ENCODE results near the gene ABL2.

Gene ABL2

GRCh38 chr1:179101566-179101965 lies 127.9 kb downstream of the ABL2 start:
- Histone ChIP-seq H3K27ac (ENCODE audit: insufficient read depth, low read depth, low read length, poor library complexity, severe bottlenecking) (no peak overlapping the region), H3K9me3 (ENCODE audit: control insufficient read depth, low read length) (no peaks in the 10 kb centered on the region), H3K36me3 (ENCODE audit: control insufficient read depth, insufficient read depth, low read length) (peaks cover 4% of the 10 kb centered on the region), H3K27me3 (ENCODE audit: control insufficient read depth, insufficient read depth, low read length, poor library complexity, severe bottlenecking) (no peaks in the 10 kb centered on the region), H3K4me1 (ENCODE audit: control insufficient read depth, insufficient read depth, low read length) (no peaks in the 10 kb centered on the region), H3K4me3 (ENCODE audit: insufficient read depth, low read depth, low read length) (no peak overlapping the region)
- 96 to 100% methylated on average over 4 of the region's 4 CpGs for WGBS, 2 experiments

- H3K4me1 ChIP-seq (ENCODE audit: control insufficient read depth, insufficient read depth, low read length): no peaks in the 10 kb centered on the region
- no peaks in the 10 kb centered on the region for H3K27me3 ChIP-seq (ENCODE audit: control insufficient read depth, insufficient read depth, low read length, poor library complexity, severe bottlenecking)
- no peak overlapping the region for H3K4me3 ChIP-seq (ENCODE audit: insufficient read depth, low read depth, low read length)
- H3K9me3 ChIP-seq (ENCODE audit: control insufficient read depth, low read length): no peaks in the 10 kb centered on the region
- H3K36me3 ChIP-seq (ENCODE audit: control insufficient read depth, insufficient read depth, low read length): peaks cover 7% of the 10 kb centered on the region
- H3K27ac ChIP-seq (ENCODE audit: insufficient read depth, low read depth, low read length, poor library complexity, severe bottlenecking): no peak overlapping the region
- WGBS, 2 experiments: 97 to 98% methylated on average over 4 of the region's 4 CpGs
Measured at GRCh38 chr1:179099891-179100290, 129.6 kb downstream of the ABL2 start.

- Histone ChIP-seq H3K9me3 (ENCODE audit: control insufficient read depth, low read length) (no peaks in the 10 kb centered on the region), H3K4me1 (ENCODE audit: control insufficient read depth, insufficient read depth, low read length) (no peaks in the 10 kb centered on the region), H3K4me3 (ENCODE audit: insufficient read depth, low read depth, low read length) (no peak overlapping the region), H3K27me3 (ENCODE audit: control insufficient read depth, insufficient read depth, low read length, poor library complexity, severe bottlenecking) (no peaks in the 10 kb centered on the region), H3K27ac (ENCODE audit: insufficient read depth, low read depth, low read length, poor library complexity, severe bottlenecking) (no peak overlapping the region), H3K36me3 (ENCODE audit: control insufficient read depth, insufficient read depth, low read length) (peaks cover 7% of the 10 kb centered on the region)
- 96 to 98% methylated on average over 3 of the region's 3 CpGs for WGBS, 2 experiments
Measured at GRCh38 chr1:179095924-179096323, 133.6 kb downstream of the ABL2 start.

- Histone ChIP-seq H3K27me3 (ENCODE audit: control insufficient read depth, insufficient read depth, low read length, poor library complexity, severe bottlenecking) (no peaks in the 10 kb centered on the region), H3K27ac (ENCODE audit: insufficient read depth, low read depth, low read length, poor library complexity, severe bottlenecking) (no peak overlapping the region), H3K4me1 (ENCODE audit: control insufficient read depth, insufficient read depth, low read length) (no peaks in the 10 kb centered on the region), H3K4me3 (ENCODE audit: insufficient read depth, low read depth, low read length) (no peak overlapping the region), H3K36me3 (ENCODE audit: control insufficient read depth, insufficient read depth, low read length) (peaks cover 7% of the 10 kb centered on the region), H3K9me3 (ENCODE audit: control insufficient read depth, low read length) (no peaks in the 10 kb centered on the region)
- WGBS, 2 experiments: 94 to 95% methylated on average over 4 of the region's 4 CpGs
Measured at GRCh38 chr1:179095377-179095776, 134.1 kb downstream of the ABL2 start.

- Histone ChIP-seq H3K9me3 (ENCODE audit: control insufficient read depth, low read length) (no peaks in the 10 kb centered on the region), H3K27ac (ENCODE audit: insufficient read depth, low read depth, low read length, poor library complexity, severe bottlenecking) (no peak overlapping the region), H3K27me3 (ENCODE audit: control insufficient read depth, insufficient read depth, low read length, poor library complexity, severe bottlenecking) (no peaks in the 10 kb centered on the region), H3K36me3 (ENCODE audit: control insufficient read depth, insufficient read depth, low read length) (peaks cover 7% of the 10 kb centered on the region), H3K4me3 (ENCODE audit: insufficient read depth, low read depth, low read length) (no peak overlapping the region), H3K4me1 (ENCODE audit: control insufficient read depth, insufficient read depth, low read length) (no peaks in the 10 kb centered on the region)
- 95 to 96% methylated on average over 5 of the region's 5 CpGs for WGBS, 2 experiments
Measured at GRCh38 chr1:179094818-179095217, 134.7 kb downstream of the ABL2 start.

GRCh38 chr1:179092896-179093461 lies 136.5 kb downstream of the ABL2 start:
- Histone ChIP-seq H3K4me3 (ENCODE audit: insufficient read depth, low read depth, low read length) (no peak overlapping the region), H3K4me1 (ENCODE audit: control insufficient read depth, insufficient read depth, low read length) (no peaks in the 10 kb centered on the region), H3K9me3 (ENCODE audit: control insufficient read depth, low read length) (no peaks in the 10 kb centered on the region), H3K27me3 (ENCODE audit: control insufficient read depth, insufficient read depth, low read length, poor library complexity, severe bottlenecking) (no peaks in the 10 kb centered on the region), H3K27ac (ENCODE audit: insufficient read depth, low read depth, low read length, poor library complexity, severe bottlenecking) (no peak overlapping the region), H3K36me3 (ENCODE audit: control insufficient read depth, insufficient read depth, low read length) (peaks cover 7% of the 10 kb centered on the region)
- 92 to 93% methylated on average over 9 of the region's 9 CpGs for WGBS, 2 experiments

GRCh38 chr1:179091691-179092165 lies 137.7 kb downstream of the ABL2 start:
- peaks cover 7% of the 10 kb centered on the region for H3K36me3 ChIP-seq (ENCODE audit: control insufficient read depth, insufficient read depth, low read length)
- 88 to 92% methylated on average over 5 of the region's 5 CpGs for WGBS, 2 experiments
- H3K27ac ChIP-seq (ENCODE audit: insufficient read depth, low read depth, low read length, poor library complexity, severe bottlenecking): no peak overlapping the region
- H3K9me3 ChIP-seq (ENCODE audit: control insufficient read depth, low read length): no peaks in the 10 kb centered on the region
- no peaks in the 10 kb centered on the region for H3K27me3 ChIP-seq (ENCODE audit: control insufficient read depth, insufficient read depth, low read length, poor library complexity, severe bottlenecking)
- no peak overlapping the region for H3K4me3 ChIP-seq (ENCODE audit: insufficient read depth, low read depth, low read length)
- no peaks in the 10 kb centered on the region for H3K4me1 ChIP-seq (ENCODE audit: control insufficient read depth, insufficient read depth, low read length)

- H3K27ac ChIP-seq (ENCODE audit: insufficient read depth, low read depth, low read length, poor library complexity, severe bottlenecking): no peak overlapping the region
- 94 to 95% methylated on average over 4 of the region's 4 CpGs for WGBS, 2 experiments
- H3K36me3 ChIP-seq (ENCODE audit: control insufficient read depth, insufficient read depth, low read length): peaks cover 7% of the 10 kb centered on the region
- H3K4me3 ChIP-seq (ENCODE audit: insufficient read depth, low read depth, low read length): no peak overlapping the region
- H3K4me1 ChIP-seq (ENCODE audit: control insufficient read depth, insufficient read depth, low read length): no peaks in the 10 kb centered on the region
- H3K27me3 ChIP-seq (ENCODE audit: control insufficient read depth, insufficient read depth, low read length, poor library complexity, severe bottlenecking): no peaks in the 10 kb centered on the region
- H3K9me3 ChIP-seq (ENCODE audit: control insufficient read depth, low read length): no peaks in the 10 kb centered on the region
Measured at GRCh38 chr1:179090923-179091322, 138.6 kb downstream of the ABL2 start.

GRCh38 chr1:179090522-179090921 lies 139.0 kb downstream of the ABL2 start:
- Histone ChIP-seq H3K36me3 (ENCODE audit: control insufficient read depth, insufficient read depth, low read length) (peaks cover 6% of the 10 kb centered on the region), H3K4me1 (ENCODE audit: control insufficient read depth, insufficient read depth, low read length) (no peaks in the 10 kb centered on the region), H3K4me3 (ENCODE audit: insufficient read depth, low read depth, low read length) (no peak overlapping the region), H3K27me3 (ENCODE audit: control insufficient read depth, insufficient read depth, low read length, poor library complexity, severe bottlenecking) (no peaks in the 10 kb centered on the region), H3K9me3 (ENCODE audit: control insufficient read depth, low read length) (no peaks in the 10 kb centered on the region), H3K27ac (ENCODE audit: insufficient read depth, low read depth, low read length, poor library complexity, severe bottlenecking) (no peak overlapping the region)
- WGBS, 2 experiments: 94 to 96% methylated on average over 8 of the region's 8 CpGs

- Histone ChIP-seq H3K4me3 (ENCODE audit: insufficient read depth, low read depth, low read length) (no peak overlapping the region), H3K4me1 (ENCODE audit: control insufficient read depth, insufficient read depth, low read length) (no peaks in the 10 kb centered on the region), H3K27me3 (ENCODE audit: control insufficient read depth, insufficient read depth, low read length, poor library complexity, severe bottlenecking) (no peaks in the 10 kb centered on the region), H3K27ac (ENCODE audit: insufficient read depth, low read depth, low read length, poor library complexity, severe bottlenecking) (no peak overlapping the region), H3K9me3 (ENCODE audit: control insufficient read depth, low read length) (no peaks in the 10 kb centered on the region), H3K36me3 (ENCODE audit: control insufficient read depth, insufficient read depth, low read length) (peaks cover under 1% of the 10 kb centered on the region)
- 89 to 90% methylated on average over 15 to 16 of the region's 16 CpGs for WGBS, 2 experiments
Measured at GRCh38 chr1:179089827-179090482, 139.5 kb downstream of the ABL2 start.
